Mucosa of stomach (tissue), 1 donor: ENCODE data around the gene TRPV6.

Experiments
- H3K27me3 ChIP-seq: one replicate; pipeline ENCODE4 v1.7.0; 2013; ENCODE audit warnings: mild to moderate bottlenecking, low read length; ENCODE audit not compliant: control insufficient read depth, insufficient read depth
- H3K36me3 ChIP-seq: one replicate; pipeline ENCODE4 v1.7.0; 2013; ENCODE audit warnings: low read length; ENCODE audit not compliant: control insufficient read depth, insufficient read depth
- H3K4me1 ChIP-seq: one replicate; pipeline ENCODE4 v1.7.0; 2013; ENCODE audit warnings: mild to moderate bottlenecking, low read length; ENCODE audit not compliant: control insufficient read depth, insufficient read depth
- H3K4me3 ChIP-seq: one replicate; pipeline ENCODE4 v1.7.0; 2013; ENCODE audit warnings: low read length
- H3K9ac ChIP-seq: one replicate; pipeline ENCODE4 v1.7.0; 2013; ENCODE audit warnings: mild to moderate bottlenecking, low read length, moderate library complexity
- H3K9me3 ChIP-seq: one replicate; pipeline ENCODE4 v1.7.0; 2013; ENCODE audit warnings: mild to moderate bottlenecking, low read length, moderate library complexity; ENCODE audit not compliant: control insufficient read depth
- donor health status: Pancreatic carcinoma.

Gene TRPV6

DNA sequence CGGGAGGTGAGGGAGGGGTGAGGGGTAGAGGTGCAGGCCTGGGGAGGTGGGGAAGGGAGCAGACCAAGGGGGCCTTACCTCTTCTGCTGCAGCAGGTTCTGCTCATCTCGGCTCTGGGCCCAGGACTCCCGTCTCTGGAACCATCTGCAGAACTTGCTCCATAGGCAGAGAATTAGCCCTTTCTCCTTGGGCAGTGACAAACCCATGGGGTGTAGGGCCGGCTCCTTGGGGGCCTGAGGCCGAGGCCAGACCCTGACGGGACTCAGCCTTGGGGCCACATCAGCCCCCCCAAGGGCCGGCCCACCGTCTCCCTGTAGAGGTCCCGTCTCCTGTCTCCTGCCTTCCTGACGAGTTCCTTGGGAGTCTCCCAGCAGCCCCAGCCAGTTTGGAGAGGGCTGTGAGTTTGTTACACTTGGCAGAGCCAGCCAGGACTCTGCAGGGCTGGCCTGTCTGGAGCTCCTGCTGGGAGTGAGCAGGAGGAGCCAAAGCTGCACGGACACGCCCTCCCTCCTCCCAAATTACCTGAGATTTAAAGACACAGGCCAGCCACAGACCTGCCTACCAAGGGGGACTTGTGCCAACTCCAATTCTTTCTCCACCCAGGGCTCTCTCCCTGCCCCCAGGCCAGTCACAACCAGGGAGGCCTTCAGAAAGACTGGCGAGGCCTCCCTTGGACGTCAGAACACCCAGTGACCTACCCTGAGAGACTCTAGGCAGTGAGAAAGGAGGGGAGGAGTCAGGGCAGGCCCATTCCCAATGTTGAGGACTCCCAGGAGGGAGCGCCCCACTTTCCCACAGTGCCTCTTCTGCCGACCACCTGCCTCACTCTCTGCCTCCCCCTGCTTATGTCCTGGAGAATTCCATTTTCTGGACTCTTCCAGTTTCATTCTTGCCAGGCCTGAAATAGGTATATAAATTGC lies at the start of gene TRPV6:
Gene TRPV6, minus strand, starts transcription at position 435 of the 920 bp plus-strand sequence.
- Histone ChIP-seq H3K9ac (no peak within 1 kb of the TSS), H3K4me1 (peaks cover 10% of the 10 kb centered on the region), H3K4me3 (no peak within 1 kb of the TSS), H3K27me3 (peaks cover 9% of the 10 kb centered on the region), H3K9me3 (no peaks in the 10 kb centered on the region), H3K36me3 (no peaks in the 10 kb centered on the region)

DNA sequence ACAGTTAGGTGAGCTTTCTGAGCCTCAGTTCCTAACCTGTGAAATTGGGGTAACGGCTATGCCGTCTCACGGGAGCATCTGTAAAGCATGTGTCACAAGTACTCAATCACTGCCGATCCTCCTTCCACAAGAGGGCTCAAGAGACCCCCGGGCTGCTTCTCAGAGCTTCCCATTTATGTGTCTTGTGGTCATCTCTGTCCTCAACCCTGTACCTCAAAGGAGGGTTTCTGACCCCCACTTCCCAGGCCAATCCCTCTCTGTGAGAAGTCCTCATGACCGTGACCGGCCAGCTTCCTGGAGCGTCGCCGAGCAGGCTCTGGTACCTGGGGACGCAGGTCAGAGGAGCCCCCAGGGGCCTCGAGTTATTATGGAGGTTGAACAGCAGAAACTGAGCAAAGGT lies 48.5 kb upstream of the TRPV6 start:
- Histone ChIP-seq H3K4me1 (no peaks in the 10 kb centered on the region), H3K36me3 (no peaks in the 10 kb centered on the region), H3K27me3 (no peaks in the 10 kb centered on the region), H3K4me3 (no peak overlapping the region), H3K9me3 (no peaks in the 10 kb centered on the region), H3K9ac (no peak overlapping the region)

DNA sequence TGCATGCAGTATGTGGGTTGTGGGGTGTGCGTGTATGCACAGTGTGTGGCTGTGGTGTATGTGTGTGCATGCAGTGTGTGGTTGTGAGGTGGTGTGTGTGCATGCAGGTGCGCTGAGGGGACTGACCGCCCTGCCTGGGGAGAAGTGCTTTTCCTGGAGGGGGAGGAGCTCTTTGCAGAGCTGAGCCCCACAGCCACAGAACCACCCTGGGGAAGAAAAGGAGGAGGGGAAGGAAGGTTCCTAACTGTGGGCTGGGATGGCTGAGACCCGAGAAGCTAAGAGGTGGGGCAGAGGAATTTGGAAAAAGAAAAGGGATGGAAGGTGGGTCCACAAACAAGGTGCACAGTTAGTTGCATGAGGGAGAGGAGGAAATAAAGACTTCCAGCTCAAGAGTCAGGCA lies 48.1 kb upstream of the TRPV6 start, which contains the start of gene TRPV5:
Gene TRPV5, minus strand, starts transcription at position 123 of the 400 bp plus-strand sequence. CDS start 287 bp downstream, outside the sequence.
- Histone ChIP-seq H3K4me3 (no peak within 1 kb of the TSS), H3K36me3 (no peaks in the 10 kb centered on the region), H3K4me1 (no peaks in the 10 kb centered on the region), H3K27me3 (no peaks in the 10 kb centered on the region), H3K9me3 (no peaks in the 10 kb centered on the region), H3K9ac (no peak within 1 kb of the TSS)

DNA sequence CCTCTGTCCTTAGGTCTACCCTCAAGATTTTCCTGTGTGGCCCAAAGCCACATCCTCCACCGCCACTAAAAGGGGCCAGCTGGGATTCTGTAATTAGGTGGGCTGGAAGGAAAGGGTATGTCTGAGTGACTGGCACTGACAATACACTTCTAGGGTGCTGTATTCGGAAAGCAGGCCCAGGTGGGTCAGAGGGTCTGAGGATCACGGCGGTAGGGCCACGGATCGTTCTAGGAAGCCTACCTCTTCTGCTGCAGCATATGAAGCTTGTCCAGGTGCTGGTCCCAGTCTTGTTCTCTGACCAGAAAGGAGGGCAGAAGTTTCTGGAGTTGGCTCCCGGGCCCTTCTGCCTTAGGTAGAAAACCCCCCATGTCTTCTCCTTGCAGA lies 47.5 kb upstream of the TRPV6 start:
- H3K4me3 ChIP-seq = no peak overlapping the region
- no peaks in the 10 kb centered on the region for H3K9me3 ChIP-seq
- H3K4me1 ChIP-seq = no peaks in the 10 kb centered on the region
- H3K27me3 ChIP-seq = no peaks in the 10 kb centered on the region
- H3K9ac ChIP-seq = no peak overlapping the region
- H3K36me3 ChIP-seq = no peaks in the 10 kb centered on the region

DNA sequence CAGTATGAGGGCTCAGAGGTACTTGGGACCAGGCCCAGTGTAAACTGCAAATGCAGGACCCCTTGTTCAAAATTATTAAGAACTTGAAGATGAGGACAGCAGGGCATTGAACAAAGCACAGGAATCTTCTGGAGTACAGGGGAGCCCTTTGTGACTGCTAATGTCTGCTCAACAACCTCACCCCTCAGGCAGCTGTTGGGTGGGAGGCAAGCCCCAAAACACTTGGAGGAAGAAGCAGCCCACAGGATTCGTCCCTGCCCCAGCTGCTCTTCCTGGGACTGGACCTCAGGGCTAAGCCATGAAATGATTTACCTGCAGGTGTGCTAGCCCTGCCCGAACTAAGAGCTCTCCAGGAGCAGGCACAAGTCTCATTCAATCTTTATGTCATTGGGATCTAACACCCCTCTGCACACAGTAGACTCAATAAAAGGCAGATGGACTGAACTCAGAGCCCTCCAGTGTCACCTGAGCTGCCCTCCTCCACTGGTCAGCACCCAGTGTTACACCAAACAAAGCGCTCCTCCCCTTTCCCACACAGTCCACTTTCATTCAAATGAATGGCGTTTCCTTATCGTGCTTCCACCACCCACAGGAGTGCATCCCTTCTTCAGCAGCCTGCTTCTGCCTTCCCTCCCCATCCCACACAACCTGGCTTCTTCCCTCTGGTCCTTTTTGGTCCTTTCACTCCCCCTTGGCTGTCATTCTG lies 47.0 kb upstream of the TRPV6 start:
- no peak overlapping the region for H3K4me3 ChIP-seq
- no peaks in the 10 kb centered on the region for H3K4me1 ChIP-seq
- no peaks in the 10 kb centered on the region for H3K36me3 ChIP-seq
- H3K9ac ChIP-seq = no peak overlapping the region
- H3K27me3 ChIP-seq = no peaks in the 10 kb centered on the region
- H3K9me3 ChIP-seq = no peaks in the 10 kb centered on the region

DNA sequence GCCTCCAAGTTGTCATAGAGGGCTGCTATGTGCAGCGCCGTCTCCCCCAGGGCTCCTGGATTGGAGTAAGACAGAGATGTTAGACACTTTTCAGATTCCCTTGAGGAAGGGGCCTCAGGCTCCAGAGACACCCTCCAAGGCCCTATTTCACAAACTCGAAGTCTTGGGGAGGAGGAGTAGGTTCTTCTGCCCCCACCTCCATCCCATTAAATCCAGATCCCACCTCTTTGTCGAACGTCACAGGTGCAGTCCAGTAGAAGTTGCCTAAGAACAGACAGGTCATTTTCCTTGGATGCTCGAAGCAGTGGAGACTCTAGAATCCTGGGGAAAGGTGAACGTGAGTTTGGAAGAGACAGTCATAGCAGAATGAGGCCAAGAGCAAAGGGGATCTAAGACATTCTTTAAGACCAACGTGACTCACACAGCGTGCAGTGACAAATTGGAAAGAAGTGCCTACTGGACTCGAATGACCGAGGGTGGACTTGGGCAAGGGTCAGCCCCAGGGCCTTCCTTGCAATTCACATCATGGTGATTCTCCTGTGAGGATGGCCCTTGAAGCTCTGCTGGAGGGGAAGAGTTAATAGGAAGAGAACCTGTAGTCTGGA lies 44.7 kb upstream of the TRPV6 start:
- Histone ChIP-seq H3K9me3 (no peaks in the 10 kb centered on the region), H3K4me3 (no peak overlapping the region), H3K27me3 (no peaks in the 10 kb centered on the region), H3K9ac (no peak overlapping the region), H3K36me3 (no peaks in the 10 kb centered on the region), H3K4me1 (no peaks in the 10 kb centered on the region)

DNA sequence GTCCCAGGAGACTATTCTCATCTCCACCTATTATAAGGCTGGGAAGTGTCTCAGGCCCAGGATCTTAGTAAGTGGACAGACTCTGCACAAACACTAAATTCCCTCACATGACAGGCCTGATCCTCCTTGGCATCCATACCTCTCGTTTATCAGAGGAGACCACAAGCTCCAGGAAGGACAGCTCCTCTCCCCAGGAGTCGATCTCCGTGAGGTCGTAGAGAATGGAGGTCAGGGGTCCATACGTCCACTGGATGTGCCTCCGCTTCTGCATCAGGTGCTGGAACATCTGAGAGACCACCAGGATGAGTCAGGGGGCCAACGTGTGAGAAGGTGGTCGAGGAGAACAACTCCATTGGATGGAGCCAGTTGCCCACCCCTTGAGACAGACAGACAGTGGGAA lies 42.4 kb upstream of the TRPV6 start:
- no peaks in the 10 kb centered on the region for H3K36me3 ChIP-seq
- no peak overlapping the region for H3K9ac ChIP-seq
- H3K9me3 ChIP-seq = no peaks in the 10 kb centered on the region
- peaks cover 8% of the 10 kb centered on the region for H3K4me1 ChIP-seq
- H3K4me3 ChIP-seq = no peak overlapping the region
- H3K27me3 ChIP-seq = no peaks in the 10 kb centered on the region

DNA sequence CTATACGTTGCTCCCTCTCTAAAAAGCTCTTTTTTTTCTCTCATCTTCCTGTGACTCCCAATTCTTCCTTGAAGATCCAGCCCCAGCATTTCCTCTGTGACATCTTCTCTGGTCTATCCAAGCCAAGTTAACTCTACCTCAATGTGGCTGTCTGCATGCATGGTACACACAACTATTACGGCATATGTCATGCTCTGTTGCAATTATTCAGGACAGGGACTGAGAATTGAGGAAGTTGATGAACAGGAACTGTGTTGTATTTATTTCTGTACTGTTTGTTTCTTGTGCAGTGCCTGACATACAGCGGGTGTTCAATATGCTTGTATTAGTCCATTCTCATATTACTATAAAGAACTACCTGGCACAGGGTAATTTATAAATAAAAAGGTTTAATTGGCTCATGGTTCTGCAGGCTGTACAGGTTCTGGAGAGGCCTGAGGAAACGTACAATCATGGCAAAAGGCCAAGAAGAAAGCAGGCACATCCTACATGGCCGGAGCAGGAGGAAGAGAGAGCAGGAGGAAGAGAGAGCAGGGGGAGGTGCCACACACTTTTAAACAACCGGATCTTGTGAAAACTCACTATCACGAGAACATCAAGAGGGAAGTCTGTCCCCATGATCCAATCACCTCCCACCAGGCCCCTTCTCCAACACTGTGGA lies 41.7 kb upstream of the TRPV6 start:
- Histone ChIP-seq H3K4me1 (peaks cover 8% of the 10 kb centered on the region), H3K27me3 (no peaks in the 10 kb centered on the region), H3K9me3 (no peaks in the 10 kb centered on the region), H3K36me3 (no peaks in the 10 kb centered on the region), H3K9ac (no peak overlapping the region), H3K4me3 (no peak overlapping the region)

DNA sequence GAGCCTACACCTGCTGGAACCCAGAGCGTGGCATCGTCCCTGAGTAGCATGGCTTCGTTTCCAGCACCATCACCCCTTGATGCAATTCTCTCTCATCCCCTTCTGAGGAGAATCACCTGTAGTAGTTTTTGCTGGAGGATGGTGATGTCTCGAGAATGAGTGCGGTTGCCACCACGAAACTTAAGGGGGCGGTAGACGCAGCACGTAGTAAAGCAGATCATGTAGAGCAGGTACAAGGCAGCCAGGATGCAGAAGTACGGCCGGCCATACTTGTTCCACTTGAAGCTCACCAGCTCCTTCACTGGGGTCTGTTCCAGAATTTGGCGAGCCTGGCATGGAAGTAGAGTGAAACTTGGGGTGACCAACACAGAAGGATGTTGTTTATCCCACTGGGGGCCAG lies 39.9 kb upstream of the TRPV6 start:
- no peaks in the 10 kb centered on the region for H3K9me3 ChIP-seq
- H3K4me3 ChIP-seq = no peak overlapping the region
- H3K36me3 ChIP-seq = no peaks in the 10 kb centered on the region
- H3K9ac ChIP-seq = no peak overlapping the region
- no peaks in the 10 kb centered on the region for H3K27me3 ChIP-seq
- peaks cover 8% of the 10 kb centered on the region for H3K4me1 ChIP-seq

DNA sequence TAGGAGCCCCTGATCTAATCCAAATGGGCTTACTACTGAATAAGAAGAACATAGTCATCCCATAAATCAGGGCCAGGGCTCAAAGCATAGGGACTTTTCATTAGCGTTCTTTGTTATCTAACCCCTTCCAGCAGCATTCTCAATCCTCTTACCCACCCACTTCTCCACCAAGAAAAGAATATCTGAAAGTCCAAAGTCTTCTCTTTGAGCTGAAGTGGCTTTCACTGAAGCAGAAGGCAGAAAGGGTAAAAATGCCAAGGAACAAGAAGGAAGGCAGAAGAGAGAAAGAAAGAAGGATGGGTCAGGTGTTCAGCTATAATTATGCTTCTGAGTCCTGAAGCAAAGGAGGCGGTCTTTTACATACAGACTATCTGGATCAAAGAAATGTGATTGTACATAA lies 37.8 kb upstream of the TRPV6 start:
- Histone ChIP-seq H3K4me1 (peaks cover 8% of the 10 kb centered on the region), H3K36me3 (no peaks in the 10 kb centered on the region), H3K27me3 (no peaks in the 10 kb centered on the region), H3K4me3 (no peak overlapping the region), H3K9me3 (no peaks in the 10 kb centered on the region), H3K9ac (no peak overlapping the region)

DNA sequence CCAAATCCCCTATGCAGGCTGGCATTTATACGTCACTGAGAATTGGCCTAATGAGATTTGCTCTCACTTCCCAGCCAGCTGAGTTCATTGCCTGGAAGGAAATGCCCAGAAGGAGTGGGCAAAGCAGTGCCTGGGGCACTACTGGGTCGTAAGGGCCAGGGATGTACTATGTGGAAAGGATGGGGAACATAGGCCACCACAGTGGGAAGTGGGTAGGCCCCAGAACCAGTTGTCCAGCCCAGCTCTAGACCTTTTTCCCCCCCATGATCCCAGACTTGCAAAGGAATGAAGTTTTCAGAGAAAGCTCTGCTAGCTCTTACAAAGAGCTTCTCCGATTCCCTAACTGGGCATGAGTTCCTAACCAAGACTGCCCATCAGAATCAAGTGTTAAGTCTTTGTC lies 34.1 kb upstream of the TRPV6 start:
- H3K27me3 ChIP-seq = no peaks in the 10 kb centered on the region
- no peak overlapping the region for H3K4me3 ChIP-seq
- H3K36me3 ChIP-seq = no peaks in the 10 kb centered on the region
- no peak overlapping the region for H3K9ac ChIP-seq
- peaks cover 9% of the 10 kb centered on the region for H3K4me1 ChIP-seq
- no peaks in the 10 kb centered on the region for H3K9me3 ChIP-seq
